ENCODE measurements around the gene PRKRA.

PRKRA gene

GRCh38 chr2:178469219-178469849, 18.4 kb upstream of the PRKRA start:
- Histone ChIP-seq H3K36me3 (ENCODE audit: control insufficient read depth, low read length) (peaks cover 33% of the 10 kb centered on the region), H3K4me1 (ENCODE audit: control insufficient read depth, low read length) (no peaks in the 10 kb centered on the region), H4K20me1 (ENCODE audit: control insufficient read depth, insufficient read depth, low read depth, low read length) (no peaks in the 10 kb centered on the region), H3F3A (ENCODE audit: control insufficient read depth, insufficient read depth) (no peaks in the 10 kb centered on the region; the same call in 1 of the 2 replicates), H3K9me2 (replicated peaks; ENCODE audit: control insufficient read depth, low read length) (no peaks in the 10 kb centered on the region), H3K4me3 (ENCODE audit: low read length) (no peak overlapping the region), H3K27me3 (ENCODE audit: control insufficient read depth, low read length) (no peaks in the 10 kb centered on the region), H3K4me2 (ENCODE audit: low read length) (no peak overlapping the region), H3K27ac (ENCODE audit: low read depth, low read length) (no peak overlapping the region), H3K9me3 (ENCODE audit: control insufficient read depth, insufficient read depth, low read length) (no peaks in the 10 kb centered on the region), H3K79me2 (ENCODE audit: control insufficient read depth, low read length) (peaks cover 4% of the 10 kb centered on the region; the same call in 1 of the 2 replicates)
- TF ChIP-seq EZH2phosphoT487 (IDR thresholded peaks at IDR 0.05; ENCODE audit: borderline replicate concordance, low read length): no peak
- no peak for TF ChIP-seq CTCF (IDR thresholded peaks at IDR 0.05; ENCODE audit: low read depth, low read length, poor library complexity, severe bottlenecking)

GRCh38 chr2:178457390-178457886, 6.5 kb upstream of the PRKRA start:
- Histone ChIP-seq H3K4me1 (ENCODE audit: control insufficient read depth, low read length) (no peaks in the 10 kb centered on the region; the same call in 1 of the 2 replicates), H3K79me2 (ENCODE audit: control insufficient read depth, low read length) (no peaks in the 10 kb centered on the region), H3K4me2 (ENCODE audit: low read length) (no peak overlapping the region), H3K9me3 (ENCODE audit: control insufficient read depth, insufficient read depth, low read length) (no peaks in the 10 kb centered on the region), H3K9me2 (replicated peaks; ENCODE audit: control insufficient read depth, low read length) (no peaks in the 10 kb centered on the region), H3K27me3 (ENCODE audit: control insufficient read depth, low read length) (no peaks in the 10 kb centered on the region), H4K20me1 (ENCODE audit: control insufficient read depth, insufficient read depth, low read depth, low read length) (no peaks in the 10 kb centered on the region), H3K36me3 (ENCODE audit: control insufficient read depth, low read length) (no peaks in the 10 kb centered on the region), H3K4me3 (ENCODE audit: low read length) (no peak overlapping the region), H3K27ac (ENCODE audit: low read depth, low read length) (no peak overlapping the region), H3F3A (ENCODE audit: control insufficient read depth, insufficient read depth) (no peaks in the 10 kb centered on the region)
- TF ChIP-seq EZH2phosphoT487 (IDR thresholded peaks at IDR 0.05; ENCODE audit: borderline replicate concordance, low read length) (no peak), CTCF (IDR thresholded peaks at IDR 0.05; ENCODE audit: low read depth, low read length, poor library complexity, severe bottlenecking) (no peak)

GRCh38 chr2:178455947-178456346, 5.0 kb upstream of the PRKRA start:
- H3K9me3 ChIP-seq (ENCODE audit: control insufficient read depth, insufficient read depth, low read length): no peaks in the 10 kb centered on the region
- H3K4me3 ChIP-seq (ENCODE audit: low read length): no peak overlapping the region
- no peaks in the 10 kb centered on the region for H4K20me1 ChIP-seq (ENCODE audit: control insufficient read depth, insufficient read depth, low read depth, low read length)
- H3K27ac ChIP-seq (ENCODE audit: low read depth, low read length): no peak overlapping the region
- no peaks in the 10 kb centered on the region for H3K79me2 ChIP-seq (ENCODE audit: control insufficient read depth, low read length)
- no peaks in the 10 kb centered on the region for H3K36me3 ChIP-seq (ENCODE audit: control insufficient read depth, low read length)
- no peaks in the 10 kb centered on the region for H3F3A ChIP-seq (ENCODE audit: control insufficient read depth, insufficient read depth)
- no peaks in the 10 kb centered on the region for H3K9me2 ChIP-seq (replicated peaks; ENCODE audit: control insufficient read depth, low read length)
- H3K27me3 ChIP-seq (ENCODE audit: control insufficient read depth, low read length): no peaks in the 10 kb centered on the region
- no peak overlapping the region for H3K4me2 ChIP-seq (ENCODE audit: low read length)
- TF ChIP-seq CTCF (IDR thresholded peaks at IDR 0.05; ENCODE audit: low read depth, low read length, poor library complexity, severe bottlenecking): no peak
- no peak for TF ChIP-seq EZH2phosphoT487 (IDR thresholded peaks at IDR 0.05; ENCODE audit: borderline replicate concordance, low read length)
- peaks cover 11% of the 10 kb centered on the region for H3K4me1 ChIP-seq (ENCODE audit: control insufficient read depth, low read length)
